Loucy (cell line): ENCODE measurements around the gene FCN3.

Experiments used
- H2AFZ ChIP-seq: fragments of 200-600 bp; sonication (generic); 2 replicates; pipeline ENCODE4 v1.6.0; 2016; ENCODE audit warnings: antibody characterized with exemption, mild to moderate bottlenecking, low read length, moderate library complexity
- H3F3A ChIP-seq: fragments of 200-600 bp; 2 replicates; pipeline ENCODE4 v1.6.0; 2016; ENCODE audit warnings: antibody characterized with exemption, low read depth, mild to moderate bottlenecking
- H3K27me3 ChIP-seq: fragments of 200-600 bp; sonication (generic); 2 replicates; pipeline ENCODE4 v1.6.1; 2014; ENCODE audit warnings: low read length, mild to moderate bottlenecking; ENCODE audit not compliant: insufficient read depth, poor library complexity, severe bottlenecking
- H3K36me3 ChIP-seq: fragments of 200-600 bp; sonication (generic); 2 replicates; pipeline ENCODE4 v1.6.1; 2016; ENCODE audit warnings: low read length; ENCODE audit not compliant: insufficient read depth
- H3K4me1 ChIP-seq: fragments of 200-600 bp; sonication (generic); 2 replicates; pipeline ENCODE4 v1.5.1; 2014; ENCODE audit warnings: low read length, mild to moderate bottlenecking; ENCODE audit not compliant: insufficient read depth, poor library complexity, severe bottlenecking
- H3K4me2 ChIP-seq: fragments of 200-600 bp; sonication (generic); 2 replicates; pipeline ENCODE4 v1.6.0; 2014; ENCODE audit warnings: antibody characterized with exemption, low read length, low read depth, mild to moderate bottlenecking; ENCODE audit not compliant: poor library complexity, severe bottlenecking
- H3K4me3 ChIP-seq: fragments of 200-600 bp; sonication (generic); 2 replicates; pipeline ENCODE4 v1.5.1; 2014; ENCODE audit warnings: low read length, mild to moderate bottlenecking, mixed read lengths; ENCODE audit not compliant: poor library complexity, severe bottlenecking
- H3K79me2 ChIP-seq: fragments of 200-600 bp; sonication (generic); 2 replicates; pipeline ENCODE4 v1.6.1; 2014; ENCODE audit warnings: low read length; ENCODE audit not compliant: insufficient read depth
- H3K9ac ChIP-seq: fragments of 200-600 bp; sonication (generic); 2 replicates; pipeline ENCODE4 v1.6.0; 2014; ENCODE audit warnings: mild to moderate bottlenecking, low read depth, low read length, moderate library complexity; ENCODE audit not compliant: poor library complexity, severe bottlenecking
- H3K9me2 ChIP-seq: fragments of 200-600 bp; sonication (generic); replicated peaks from 2 replicates; pipeline ENCODE4 v1.6.1; 2016; ENCODE audit warnings: low read depth, low read length, mixed read lengths
- H3K9me3 ChIP-seq: fragments of 200-600 bp; sonication (generic); 2 replicates; pipeline ENCODE4 v1.6.1; 2014; ENCODE audit warnings: mild to moderate bottlenecking, antibody characterized with exemption, low read length, low read depth; ENCODE audit not compliant: insufficient read depth
- H4K20me1 ChIP-seq: fragments of 200-600 bp; sonication (generic); 2 replicates; pipeline ENCODE4 v1.6.0; 2014; ENCODE audit warnings: antibody characterized with exemption, low read length, mild to moderate bottlenecking; ENCODE audit not compliant: insufficient read depth, poor library complexity, severe bottlenecking
- EZH2phosphoT487 ChIP-seq: fragments of 200-600 bp; IDR thresholded peaks from 2 replicates; pipeline ENCODE4 v1.6.1; 2018; ENCODE audit warnings: antibody characterized with exemption, mild to moderate bottlenecking, moderate library complexity, borderline replicate concordance
- TF ChIP-seq, protein P1 (sequence below): fragments of 200-600 bp; sonication (generic); conservative IDR thresholded peaks from 2 replicates; pipeline ENCODE4 v1.5.1; 2014; ENCODE audit warnings: mild to moderate bottlenecking, antibody characterized with exemption, low read length

FCN3 gene

DNA sequence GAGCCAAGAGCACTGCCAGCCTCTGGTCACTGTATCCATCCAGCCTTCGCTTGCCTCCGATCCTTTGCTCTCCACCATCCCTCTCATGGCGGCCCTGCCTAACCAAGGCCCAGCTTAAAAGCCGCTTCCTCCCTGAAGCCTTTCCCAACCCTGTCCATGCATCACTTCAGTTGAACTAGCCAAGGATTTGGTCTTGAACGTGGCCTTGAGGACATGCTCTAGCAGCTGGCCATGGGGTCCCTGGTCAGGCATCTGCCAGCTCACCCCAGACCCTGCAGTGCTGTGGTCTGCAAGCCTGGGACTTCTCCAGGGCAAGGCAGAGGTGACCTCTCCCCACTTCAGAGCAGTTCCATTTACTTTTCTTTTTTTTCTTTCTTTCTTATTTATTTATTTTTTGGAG lies 37.9 kb downstream of the FCN3 start:
- no peaks in the 10 kb centered on the region for H4K20me1 ChIP-seq
- no peak overlapping the region for H3K9ac ChIP-seq
- H3K4me2 ChIP-seq = no peak overlapping the region
- no peaks in the 10 kb centered on the region for H3F3A ChIP-seq
- peaks cover 47% of the 10 kb centered on the region; the same call in 1 of the 2 replicates for H3K36me3 ChIP-seq
- no peaks in the 10 kb centered on the region for H3K79me2 ChIP-seq
- no peaks in the 10 kb centered on the region for H3K27me3 ChIP-seq
- no peaks in the 10 kb centered on the region for H3K9me2 ChIP-seq
- no peaks in the 10 kb centered on the region for H3K9me3 ChIP-seq
- no peak overlapping the region for H3K4me3 ChIP-seq
- H3K4me1 ChIP-seq = peaks cover 10% of the 10 kb centered on the region
- TF ChIP-seq EZH2phosphoT487 = no peak
- no peak overlapping the region for H2AFZ ChIP-seq

DNA sequence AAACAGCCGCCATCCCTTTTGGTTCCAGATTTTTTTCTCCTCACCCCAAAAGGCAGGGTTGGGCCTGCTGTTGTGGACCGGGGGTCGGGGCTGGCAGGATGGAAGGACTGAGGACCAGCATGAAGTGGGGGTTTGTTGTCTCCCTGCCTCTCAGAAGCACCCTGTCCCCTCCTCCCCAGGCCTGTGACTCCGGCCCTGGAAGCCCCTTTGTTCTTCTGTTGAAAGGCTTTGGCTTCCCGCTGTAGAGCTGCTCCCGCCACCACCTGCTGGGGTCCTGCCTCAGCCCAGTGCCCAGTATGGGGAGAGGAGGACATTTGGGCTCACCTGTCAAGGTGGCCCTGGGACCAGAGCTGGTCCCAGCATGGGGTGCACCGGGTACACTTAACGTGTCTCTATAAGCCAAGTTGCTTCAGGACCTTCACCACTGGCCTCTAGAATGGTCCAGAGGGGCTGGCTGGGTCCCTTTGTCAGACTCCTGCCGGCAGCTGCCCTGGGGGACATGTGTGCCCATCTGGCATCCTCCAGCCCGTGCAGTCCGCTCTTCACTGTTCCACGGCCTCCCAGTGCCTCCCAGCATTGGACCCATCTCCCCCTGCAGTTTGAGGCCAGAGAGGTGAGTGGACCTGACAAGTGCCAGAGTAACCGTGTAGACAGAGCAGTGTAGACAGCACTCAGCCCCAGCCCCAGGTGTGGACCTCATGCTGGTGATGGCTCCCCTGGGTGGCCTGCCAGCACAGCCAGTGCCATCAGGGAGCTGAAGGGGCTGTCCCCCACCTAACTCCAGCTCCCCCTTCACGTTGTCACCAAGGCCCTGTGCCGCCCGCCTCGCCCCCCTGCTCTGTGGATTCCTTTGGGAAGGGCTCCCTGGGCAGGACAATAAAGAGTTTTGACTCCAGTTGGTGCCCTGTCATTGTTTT lies 38.9 kb downstream of the FCN3 start:
- TF ChIP-seq EZH2phosphoT487 = no peak
- TF ChIP-seq, protein P1, sequence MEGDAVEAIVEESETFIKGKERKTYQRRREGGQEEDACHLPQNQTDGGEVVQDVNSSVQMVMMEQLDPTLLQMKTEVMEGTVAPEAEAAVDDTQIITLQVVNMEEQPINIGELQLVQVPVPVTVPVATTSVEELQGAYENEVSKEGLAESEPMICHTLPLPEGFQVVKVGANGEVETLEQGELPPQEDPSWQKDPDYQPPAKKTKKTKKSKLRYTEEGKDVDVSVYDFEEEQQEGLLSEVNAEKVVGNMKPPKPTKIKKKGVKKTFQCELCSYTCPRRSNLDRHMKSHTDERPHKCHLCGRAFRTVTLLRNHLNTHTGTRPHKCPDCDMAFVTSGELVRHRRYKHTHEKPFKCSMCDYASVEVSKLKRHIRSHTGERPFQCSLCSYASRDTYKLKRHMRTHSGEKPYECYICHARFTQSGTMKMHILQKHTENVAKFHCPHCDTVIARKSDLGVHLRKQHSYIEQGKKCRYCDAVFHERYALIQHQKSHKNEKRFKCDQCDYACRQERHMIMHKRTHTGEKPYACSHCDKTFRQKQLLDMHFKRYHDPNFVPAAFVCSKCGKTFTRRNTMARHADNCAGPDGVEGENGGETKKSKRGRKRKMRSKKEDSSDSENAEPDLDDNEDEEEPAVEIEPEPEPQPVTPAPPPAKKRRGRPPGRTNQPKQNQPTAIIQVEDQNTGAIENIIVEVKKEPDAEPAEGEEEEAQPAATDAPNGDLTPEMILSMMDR = no peak
- no peak overlapping the region for H2AFZ ChIP-seq
- no peaks in the 10 kb centered on the region for H3K9me2 ChIP-seq
- H3K4me1 ChIP-seq = peaks cover 2% of the 10 kb centered on the region
- peaks cover 54% of the 10 kb centered on the region; the same call in 1 of the 2 replicates for H3K36me3 ChIP-seq
- no peak overlapping the region for H3K4me3 ChIP-seq
- H3F3A ChIP-seq = no peaks in the 10 kb centered on the region
- H3K79me2 ChIP-seq = peaks cover 2% of the 10 kb centered on the region; the same call in 1 of the 2 replicates
- H4K20me1 ChIP-seq = no peaks in the 10 kb centered on the region
- H3K9me3 ChIP-seq = no peaks in the 10 kb centered on the region
- no peaks in the 10 kb centered on the region for H3K27me3 ChIP-seq
- H3K4me2 ChIP-seq = no peak overlapping the region
- no peak overlapping the region for H3K9ac ChIP-seq

DNA sequence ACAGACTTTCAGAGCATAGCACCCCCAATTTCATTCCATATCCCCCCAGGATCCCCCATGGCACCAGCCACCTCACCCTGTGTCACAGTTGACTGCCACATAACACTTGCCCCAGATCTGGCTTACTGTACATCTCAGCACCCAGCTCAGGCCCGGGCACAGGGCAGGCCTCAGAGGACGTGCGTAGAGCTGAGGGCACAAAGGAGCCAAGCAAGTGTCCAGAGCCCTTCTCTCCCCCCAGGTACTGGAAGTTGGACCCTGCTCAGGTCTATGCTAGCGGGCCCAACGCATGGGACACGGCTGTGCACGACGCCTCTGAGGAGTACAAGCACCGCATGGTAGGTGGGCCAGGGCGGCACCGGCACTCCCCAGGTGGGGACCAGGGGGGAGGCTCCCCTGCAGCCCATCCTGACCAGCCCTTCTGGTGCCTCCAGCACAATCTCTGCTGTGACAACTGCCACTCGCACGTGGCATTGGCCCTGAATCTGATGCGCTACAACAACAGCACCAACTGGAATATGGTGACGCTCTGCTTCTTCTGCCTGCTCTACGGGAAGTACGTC lies 40.8 kb downstream of the FCN3 start:
- no peak overlapping the region for H2AFZ ChIP-seq
- H3K9me2 ChIP-seq = no peaks in the 10 kb centered on the region
- H3K4me2 ChIP-seq = no peak overlapping the region
- peaks cover 54% of the 10 kb centered on the region; the same call in 1 of the 2 replicates for H3K36me3 ChIP-seq
- H3K9me3 ChIP-seq = no peaks in the 10 kb centered on the region
- no peaks in the 10 kb centered on the region for H3F3A ChIP-seq
- H3K27me3 ChIP-seq = no peaks in the 10 kb centered on the region
- H3K9ac ChIP-seq = no peak overlapping the region
- peaks cover 17% of the 10 kb centered on the region; the same call in 1 of the 2 replicates for H3K79me2 ChIP-seq
- peaks cover 3% of the 10 kb centered on the region for H4K20me1 ChIP-seq
- H3K4me3 ChIP-seq = no peak overlapping the region
- TF ChIP-seq, protein P1 = no peak
- TF ChIP-seq EZH2phosphoT487 = no peak
- H3K4me1 ChIP-seq = peaks cover 5% of the 10 kb centered on the region
